ENCODE measurements around the gene SLC45A2.

DNA sequence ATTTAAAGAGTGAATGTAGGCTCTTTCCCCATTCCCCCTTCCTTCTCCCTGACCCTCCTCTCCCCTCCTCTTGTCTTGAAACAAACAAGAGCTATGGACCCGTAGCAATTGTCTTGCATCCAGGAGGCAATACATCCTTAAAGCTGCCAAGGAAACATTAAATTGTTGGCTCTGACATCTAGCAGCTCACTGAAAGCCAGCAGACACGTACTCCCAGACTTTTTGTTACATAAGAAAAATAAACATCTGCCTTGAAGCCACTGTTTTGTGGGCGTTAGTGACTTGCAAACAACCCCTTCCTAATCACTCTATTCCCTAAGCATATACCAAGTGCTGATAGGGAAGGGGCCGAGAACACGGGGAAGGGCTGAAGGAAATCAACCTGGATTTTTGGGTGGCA is 8.6 kb downstream of the SLC45A2 start:
- TF ChIP-seq, protein P1, sequence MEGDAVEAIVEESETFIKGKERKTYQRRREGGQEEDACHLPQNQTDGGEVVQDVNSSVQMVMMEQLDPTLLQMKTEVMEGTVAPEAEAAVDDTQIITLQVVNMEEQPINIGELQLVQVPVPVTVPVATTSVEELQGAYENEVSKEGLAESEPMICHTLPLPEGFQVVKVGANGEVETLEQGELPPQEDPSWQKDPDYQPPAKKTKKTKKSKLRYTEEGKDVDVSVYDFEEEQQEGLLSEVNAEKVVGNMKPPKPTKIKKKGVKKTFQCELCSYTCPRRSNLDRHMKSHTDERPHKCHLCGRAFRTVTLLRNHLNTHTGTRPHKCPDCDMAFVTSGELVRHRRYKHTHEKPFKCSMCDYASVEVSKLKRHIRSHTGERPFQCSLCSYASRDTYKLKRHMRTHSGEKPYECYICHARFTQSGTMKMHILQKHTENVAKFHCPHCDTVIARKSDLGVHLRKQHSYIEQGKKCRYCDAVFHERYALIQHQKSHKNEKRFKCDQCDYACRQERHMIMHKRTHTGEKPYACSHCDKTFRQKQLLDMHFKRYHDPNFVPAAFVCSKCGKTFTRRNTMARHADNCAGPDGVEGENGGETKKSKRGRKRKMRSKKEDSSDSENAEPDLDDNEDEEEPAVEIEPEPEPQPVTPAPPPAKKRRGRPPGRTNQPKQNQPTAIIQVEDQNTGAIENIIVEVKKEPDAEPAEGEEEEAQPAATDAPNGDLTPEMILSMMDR (conservative IDR thresholded peaks at IDR 0.05; ENCODE audit: low read length): no peak
- TF ChIP-seq EZH2phosphoT487 (IDR thresholded peaks at IDR 0.05; ENCODE audit: borderline replicate concordance, low read depth, low read length): no peak
